ENCODE measurements around the gene MPRIP.

The MPRIP gene

DNA sequence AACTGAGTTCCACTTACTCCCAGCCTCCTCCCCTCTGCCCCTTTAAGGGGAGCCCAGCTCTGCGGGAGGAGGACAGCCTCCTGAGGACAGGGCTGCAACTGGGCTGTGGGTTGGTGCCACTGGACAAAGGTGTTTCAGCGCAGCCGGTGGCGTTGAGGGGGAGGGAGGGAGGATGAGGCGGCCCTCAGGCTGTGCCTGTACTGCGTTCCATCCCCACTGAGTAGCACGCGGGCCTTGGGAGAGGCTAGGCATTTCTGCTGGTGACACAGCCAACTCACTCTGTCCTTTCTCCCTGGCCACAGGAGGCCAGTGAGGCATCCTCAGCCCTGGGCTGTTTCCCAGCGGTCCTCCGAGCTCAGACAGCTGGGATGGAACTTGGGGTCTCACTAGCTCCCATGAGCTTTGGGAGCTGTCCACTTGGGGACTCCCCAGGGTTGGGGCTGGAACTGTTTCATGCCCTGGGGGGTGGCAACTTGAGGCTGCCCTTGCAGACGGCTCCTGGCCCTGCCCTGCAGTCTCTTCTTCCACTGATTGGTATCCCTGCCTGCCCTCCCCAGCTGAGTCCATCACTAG lies 70.5 kb downstream of the MPRIP start:
- DNase-seq (ENCODE audit: extremely low read depth, low read depth) = no peak
- H3K4me3 ChIP-seq (replicated peaks; ENCODE audit: low read depth, low read length) = no peak overlapping the region
- TF ChIP-seq, protein P1, sequence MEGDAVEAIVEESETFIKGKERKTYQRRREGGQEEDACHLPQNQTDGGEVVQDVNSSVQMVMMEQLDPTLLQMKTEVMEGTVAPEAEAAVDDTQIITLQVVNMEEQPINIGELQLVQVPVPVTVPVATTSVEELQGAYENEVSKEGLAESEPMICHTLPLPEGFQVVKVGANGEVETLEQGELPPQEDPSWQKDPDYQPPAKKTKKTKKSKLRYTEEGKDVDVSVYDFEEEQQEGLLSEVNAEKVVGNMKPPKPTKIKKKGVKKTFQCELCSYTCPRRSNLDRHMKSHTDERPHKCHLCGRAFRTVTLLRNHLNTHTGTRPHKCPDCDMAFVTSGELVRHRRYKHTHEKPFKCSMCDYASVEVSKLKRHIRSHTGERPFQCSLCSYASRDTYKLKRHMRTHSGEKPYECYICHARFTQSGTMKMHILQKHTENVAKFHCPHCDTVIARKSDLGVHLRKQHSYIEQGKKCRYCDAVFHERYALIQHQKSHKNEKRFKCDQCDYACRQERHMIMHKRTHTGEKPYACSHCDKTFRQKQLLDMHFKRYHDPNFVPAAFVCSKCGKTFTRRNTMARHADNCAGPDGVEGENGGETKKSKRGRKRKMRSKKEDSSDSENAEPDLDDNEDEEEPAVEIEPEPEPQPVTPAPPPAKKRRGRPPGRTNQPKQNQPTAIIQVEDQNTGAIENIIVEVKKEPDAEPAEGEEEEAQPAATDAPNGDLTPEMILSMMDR (IDR thresholded peaks at IDR 0.05; ENCODE audit: low read depth, low read length, missing control alignments) = no peak

DNA sequence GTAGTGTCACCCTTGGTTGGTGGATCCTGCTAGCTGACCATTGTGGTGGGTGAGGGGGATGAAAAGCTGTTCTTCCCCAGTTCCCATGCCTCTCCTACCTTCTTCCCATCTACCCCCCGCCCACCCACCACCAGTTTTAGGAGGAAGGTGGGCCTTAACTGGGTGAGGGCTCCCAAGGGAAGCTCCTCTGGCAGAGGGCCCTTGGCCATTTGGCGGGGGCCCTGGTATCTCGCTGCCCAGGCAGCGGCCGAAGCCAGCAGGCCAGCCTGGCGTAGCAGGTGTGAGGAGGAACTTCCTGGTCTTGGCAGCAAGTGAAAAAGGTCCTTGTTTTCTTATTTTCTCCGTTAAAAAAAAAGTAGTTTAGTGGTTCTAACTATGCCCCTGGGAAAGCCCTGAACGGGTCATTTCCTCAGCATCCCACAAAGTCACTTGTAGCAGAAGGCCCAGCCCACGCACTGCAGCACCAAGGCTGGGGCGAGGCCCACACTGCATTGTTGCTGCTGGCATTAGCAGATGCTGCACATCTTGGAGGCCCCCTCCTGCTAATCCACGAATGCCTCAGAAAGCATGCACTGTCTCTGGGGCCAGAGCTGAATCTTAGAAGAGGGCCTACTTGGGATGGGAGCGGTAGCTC lies 72.5 kb downstream of the MPRIP start:
- TF ChIP-seq, protein P1 (IDR thresholded peaks at IDR 0.05; ENCODE audit: low read depth, low read length, missing control alignments) = no peak
- no peak for DNase-seq (ENCODE audit: extremely low read depth, low read depth)
- no peak overlapping the region for H3K4me3 ChIP-seq (replicated peaks; ENCODE audit: low read depth, low read length)

DNA sequence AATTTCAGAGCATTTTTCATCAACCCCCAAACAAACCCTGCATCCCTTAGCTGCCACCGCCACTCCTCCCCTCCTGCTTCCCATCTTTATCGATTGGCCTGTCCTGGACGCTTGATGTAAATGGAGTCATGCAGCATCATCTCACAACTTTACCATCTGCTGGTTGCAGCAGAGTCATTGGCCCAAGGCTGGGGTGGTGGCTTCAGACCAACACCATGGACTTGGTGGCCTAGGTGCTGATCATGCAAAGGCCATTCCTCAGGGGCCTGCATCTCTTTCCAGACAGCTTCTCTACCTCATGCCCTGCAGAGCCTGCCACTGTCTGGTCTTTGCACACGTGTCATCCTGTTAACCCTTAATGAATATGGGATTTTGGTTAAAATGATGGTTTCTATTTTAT lies 73.4 kb downstream of the MPRIP start:
- H3K4me3 ChIP-seq (replicated peaks; ENCODE audit: low read depth, low read length) = no peak overlapping the region
- TF ChIP-seq, protein P1 (IDR thresholded peaks at IDR 0.05; ENCODE audit: low read depth, low read length, missing control alignments) = no peak
- no peak for DNase-seq (ENCODE audit: extremely low read depth, low read depth)

DNA sequence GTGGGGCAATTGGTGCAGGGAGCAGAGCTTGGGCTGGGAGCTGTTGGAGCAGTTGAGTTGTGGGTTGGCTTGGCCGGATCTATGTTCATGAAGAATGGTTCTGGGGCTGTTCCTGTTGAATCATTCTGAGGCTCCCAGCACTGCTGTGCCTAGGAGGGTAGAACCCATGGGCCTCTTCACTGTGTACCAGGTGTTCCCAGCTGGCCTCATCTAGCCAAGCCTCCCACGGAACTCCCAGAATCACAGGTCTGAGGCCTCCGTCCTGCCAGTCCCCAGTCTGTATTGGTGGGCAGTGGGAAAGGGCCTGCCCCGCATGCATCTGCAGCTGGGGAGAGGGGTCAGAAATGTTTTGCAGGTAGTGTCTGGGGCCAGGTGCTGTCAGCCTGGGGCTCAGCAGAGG lies 74.1 kb downstream of the MPRIP start:
- H3K4me3 ChIP-seq (replicated peaks; ENCODE audit: low read depth, low read length) = no peak overlapping the region
- TF ChIP-seq, protein P1 (IDR thresholded peaks at IDR 0.05; ENCODE audit: low read depth, low read length, missing control alignments) = no peak
- DNase-seq (ENCODE audit: extremely low read depth, low read depth) = no peak

DNA sequence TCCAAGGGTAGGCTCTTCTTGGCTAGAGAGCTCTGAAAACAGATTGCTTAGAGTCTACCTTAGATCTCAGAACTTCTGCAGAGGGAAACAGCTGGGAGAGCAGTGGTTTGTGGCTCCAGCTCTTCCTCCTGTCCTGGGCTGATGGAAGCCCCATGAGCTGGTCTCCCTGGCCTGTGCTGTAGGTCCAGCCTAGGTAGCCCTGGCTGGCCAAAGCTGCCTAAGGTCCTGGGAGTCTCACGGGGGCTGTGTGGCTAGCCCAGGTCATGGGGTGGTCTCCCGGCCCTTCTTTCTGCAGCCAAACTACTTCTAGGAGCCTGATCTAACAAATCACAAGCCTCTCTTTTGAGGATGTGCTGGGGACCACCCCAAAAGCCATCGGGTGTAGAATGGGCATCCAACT lies 75.7 kb downstream of the MPRIP start:
- TF ChIP-seq, protein P1 (IDR thresholded peaks at IDR 0.05; ENCODE audit: low read depth, low read length, missing control alignments) = no peak
- H3K4me3 ChIP-seq (replicated peaks; ENCODE audit: low read depth, low read length) = no peak overlapping the region
- DNase-seq (ENCODE audit: extremely low read depth, low read depth) = no peak

DNA sequence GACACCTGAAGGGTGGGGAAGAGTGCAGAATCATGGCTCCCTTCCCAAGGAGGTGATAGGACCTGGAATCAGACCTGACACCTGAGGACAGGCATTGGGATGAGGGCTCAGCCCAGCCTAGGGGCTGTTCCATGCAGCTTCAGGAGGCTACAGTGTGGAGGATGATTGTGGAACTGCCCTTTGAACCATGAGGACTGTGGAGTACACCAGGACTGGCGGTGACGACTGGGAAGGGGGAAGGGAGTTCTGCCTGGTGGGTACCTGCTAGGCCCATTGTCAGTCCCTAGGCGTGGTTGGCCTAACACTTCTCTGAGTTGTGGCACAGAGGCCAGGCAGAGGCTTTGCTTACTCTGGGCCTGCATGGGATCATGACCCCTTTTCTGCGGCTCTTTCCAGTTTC lies 76.1 kb downstream of the MPRIP start:
- H3K4me3 ChIP-seq (replicated peaks; ENCODE audit: low read depth, low read length) = no peak overlapping the region
- TF ChIP-seq, protein P1 (IDR thresholded peaks at IDR 0.05; ENCODE audit: low read depth, low read length, missing control alignments) = no peak

DNA sequence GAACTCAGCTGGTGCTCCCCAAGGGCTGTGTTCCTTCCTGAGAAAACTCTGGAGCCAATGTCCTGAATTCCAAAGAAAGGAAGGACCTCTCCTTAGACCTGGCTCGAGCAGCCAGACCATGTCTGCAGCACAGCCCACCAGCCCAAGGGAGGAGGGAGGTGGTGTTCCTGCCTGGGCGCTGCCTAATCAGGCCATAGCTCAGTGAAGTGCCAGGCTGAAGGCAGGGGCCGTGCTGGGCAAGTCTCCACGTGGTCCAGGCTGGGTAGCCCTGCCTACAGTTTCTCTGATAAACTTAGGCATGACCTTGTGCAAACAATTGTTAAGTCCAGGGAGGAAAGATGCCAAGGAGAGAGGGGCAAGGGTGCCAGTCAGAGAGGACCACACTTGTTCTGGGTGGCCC lies 76.8 kb downstream of the MPRIP start:
- TF ChIP-seq, protein P1 (IDR thresholded peaks at IDR 0.05; ENCODE audit: low read depth, low read length, missing control alignments) = no peak
- no peak for DNase-seq (ENCODE audit: extremely low read depth, low read depth)
- no peak overlapping the region for H3K4me3 ChIP-seq (replicated peaks; ENCODE audit: low read depth, low read length)

More for the DNA sequence above, 76.1 kb downstream of the MPRIP start:
- DNase-seq (ENCODE audit: extremely low read depth, low read depth) = no peak

All from HFF-Myc (cell line).